ENCODE measurements around the gene RNF138.
"Not testable (repeated sequence)": the region's sequence is repeated elsewhere in the genome, so short reads cannot be mapped to it uniquely, and the experiment has no call there.

Gene RNF138

GRCh38 chr18:32096946-32097345 lies 5.3 kb downstream of the RNF138 start:
- DNase-seq, result no peak

GRCh38 chr18:32104516-32104915 lies 12.8 kb downstream of the RNF138 start:
- DNase-seq, result no peak

GRCh38 chr18:32110005-32110404 lies 18.3 kb downstream of the RNF138 start:
- no peak for DNase-seq

GRCh38 chr18:32111706-32112105 lies 20.0 kb downstream of the RNF138 start:
- no peak for DNase-seq

GRCh38 chr18:32112826-32113225 lies 21.2 kb downstream of the RNF138 start:
- DNase-seq, result no peak

- DNase-seq, result no peak
Measured at GRCh38 chr18:32114293-32114942, 22.7 kb downstream of the RNF138 start.

- DNase-seq, result no peak
Measured at GRCh38 chr18:32122039-32122438, 30.4 kb downstream of the RNF138 start.

- DNase-seq, result no peak
Measured at GRCh38 chr18:32126538-32126937, 34.9 kb downstream of the RNF138 start.

GRCh38 chr18:32135625-32136024 lies 44.0 kb downstream of the RNF138 start:
- no peak for DNase-seq

- DNase-seq, result no peak
Measured at GRCh38 chr18:32138332-32138982, 46.8 kb downstream of the RNF138 start.

- DNase-seq, result no peak
Measured at GRCh38 chr18:32139835-32140283, 48.2 kb downstream of the RNF138 start.

GRCh38 chr18:32148185-32148870 lies 56.7 kb downstream of the RNF138 start:
- DNase-seq, result no peak

- DNase-seq, result no peak
Measured at GRCh38 chr18:32152705-32153448, 61.2 kb downstream of the RNF138 start.

GRCh38 chr18:32156855-32157254 lies 65.2 kb downstream of the RNF138 start:
- DNase-seq, result no peak

- DNase-seq, result no peak
Measured at GRCh38 chr18:32157580-32157979, 65.9 kb downstream of the RNF138 start.

GRCh38 chr18:32158108-32158624 lies 66.5 kb downstream of the RNF138 start:
- peak; percentile 44 for DNase-seq

- not testable (repeated sequence) for DNase-seq
Measured at GRCh38 chr18:32158631-32159030, 67.0 kb downstream of the RNF138 start.

- no peak for DNase-seq
Measured at GRCh38 chr18:32160547-32160946, 68.9 kb downstream of the RNF138 start.

- no peak for DNase-seq
Measured at GRCh38 chr18:32167980-32168730, 76.5 kb downstream of the RNF138 start.

GRCh38 chr18:32173654-32174053 lies 82.0 kb downstream of the RNF138 start:
- no peak for DNase-seq

GRCh38 chr18:32174719-32175118 lies 83.0 kb downstream of the RNF138 start:
- no peak for DNase-seq

- no peak for DNase-seq
Measured at GRCh38 chr18:32175265-32175664, 83.6 kb downstream of the RNF138 start.
